OCI-LY7 (cell line): ENCODE measurements around the gene ASB13. TPM values are rescaled to one million over a fixed set of nuclear protein-coding genes. Genes with fewer than 3 reads are reported as not detected.

Experiments
- BruUV-seq: library from RNA; stranded (reverse); fragments of 400-500 nt; replicated peaks from 2 replicates; lab custom pipeline; 2021; lab: Mats Ljungman, UMichigan
- CTCF ChIA-PET: fragments of 300-600 bp; sonication (Branson Sonifier 250); formaldehyde crosslinking; loops from one replicate; lab custom pipeline; 2022; ENCODE audit warnings: antibody characterized with exemption; ENCODE audit not compliant: unreplicated experiment; lab: Charles Lee
- POLR2A ChIA-PET: fragments of 300-600 bp; sonication (Branson Sonifier 250); formaldehyde crosslinking; loops from one replicate; lab custom pipeline; 2022; ENCODE audit warnings: antibody characterized with exemption; lab: Charles Lee
- DNase-seq: peaks from one replicate; pipeline ENCODE4 v3.0.0-alpha.2; 2015; ENCODE audit warnings: low spot score
- H2AFZ ChIP-seq: fragments of 200-600 bp; sonication (generic), shearing (Covaris generic); 2 replicates; pipeline ENCODE4 v1.6.1; 2014; ENCODE audit warnings: mild to moderate bottlenecking, antibody characterized with exemption, low read length, moderate library complexity
- H3K27ac ChIP-seq: fragments of 200-600 bp; sonication (generic); 2 replicates; pipeline ENCODE4 v1.5.1; 2014; ENCODE audit warnings: mixed run types, low read depth, mild to moderate bottlenecking, moderate library complexity, low read length, inconsistent platforms; ENCODE audit not compliant: poor library complexity, severe bottlenecking
- H3K36me3 ChIP-seq: fragments of 200-600 bp; sonication (generic); 2 replicates; pipeline ENCODE4 v1.6.1; 2014; ENCODE audit warnings: mild to moderate bottlenecking, antibody characterized with exemption, low read length, moderate library complexity, mixed read lengths; ENCODE audit not compliant: insufficient read depth
- H3K4me1 ChIP-seq: fragments of 200-600 bp; sonication (generic); 2 replicates; pipeline ENCODE4 v1.5.1; 2014; ENCODE audit warnings: mild to moderate bottlenecking, low read length; ENCODE audit not compliant: insufficient read depth, poor library complexity, severe bottlenecking
- H3K4me2 ChIP-seq: fragments of 200-600 bp; sonication (generic); 2 replicates; pipeline ENCODE4 v1.6.1; 2014; ENCODE audit warnings: mild to moderate bottlenecking, low read length
- H3K4me3 ChIP-seq: fragments of 200-600 bp; sonication (generic); 2 replicates; pipeline ENCODE4 v1.5.1; 2014; ENCODE audit warnings: mild to moderate bottlenecking, low read depth, low read length; ENCODE audit not compliant: poor library complexity, severe bottlenecking
- H3K79me2 ChIP-seq: fragments of 200-600 bp; sonication (generic); 2 replicates; pipeline ENCODE4 v1.6.1; 2016; ENCODE audit warnings: low read depth, mild to moderate bottlenecking, low read length, moderate library complexity, mixed read lengths; ENCODE audit not compliant: insufficient read depth
- H3K9me2 ChIP-seq: fragments of 200-600 bp; sonication (generic); 2 replicates; pipeline ENCODE4 v1.6.1; 2016; ENCODE audit warnings: mild to moderate bottlenecking, low read length, mixed read lengths; ENCODE audit not compliant: insufficient read depth
- H3K9me3 ChIP-seq: fragments of 200-600 bp; sonication (generic); 2 replicates; pipeline ENCODE4 v1.6.1; 2014; ENCODE audit warnings: mild to moderate bottlenecking, mixed run types, low read length, mixed read lengths
- H4K20me1 ChIP-seq: fragments of 200-600 bp; sonication (generic); 2 replicates; pipeline ENCODE4 v1.6.1; 2014; ENCODE audit warnings: mild to moderate bottlenecking, antibody characterized with exemption, low read length, moderate library complexity, mixed read lengths; ENCODE audit not compliant: insufficient read depth
- CTCF ChIP-seq: fragments of 200-600 bp; sonication (generic); conservative IDR thresholded peaks from 2 replicates; pipeline ENCODE4 v1.5.1; 2014; ENCODE audit warnings: mild to moderate bottlenecking, antibody characterized with exemption, low read length, moderate library complexity, mixed read lengths
- EZH2phosphoT487 ChIP-seq: fragments of 200-600 bp; sonication (generic); IDR thresholded peaks from 2 replicates; pipeline ENCODE4 v1.6.1; 2018; ENCODE audit warnings: low read depth, borderline replicate concordance, mild to moderate bottlenecking, mixed run types, antibody characterized with exemption, low read length, moderate library complexity, mixed read lengths
- intact Hi-C: fragments of 100-400 bp; cut with micrococcal nuclease; formaldehyde crosslinking; loops from one replicate; pipeline ENCODE4 v1.10.0; 2022; ENCODE audit not compliant: unreplicated experiment
- total RNA-seq, 2 experiments: library from RNA; depleted of rRNA in 1 of 2; stranded (reverse); fragments of >200 nt in 1 of 2; shearing (Covaris generic) in 1 of 2; gene quantifications; 2 replicates each; pipeline ENCODE4 v1.2.3, GENCODE V29; 2014 to 2022

ASB13 gene
- total RNA-seq, 2 experiments from 2014 or later: 25.6 to 108 TPM

- peaks cover 39% of the 10 kb centered on the region; the same call in 1 of the 2 replicates for H3K79me2 ChIP-seq
- no peaks in the 10 kb centered on the region for H4K20me1 ChIP-seq
- POLR2A ChIA-PET: interaction anchor here (0.6 to 9.1 kb wide), 14 partner anchors 8 to 1832 kb away, joined by 3 to 142 read pairs (median 4); partner anchors contain the start of genes ASB13 and GDI2
- peak overlapping the region; percentile 62 for H3K4me3 ChIP-seq
- no peaks in the 10 kb centered on the region for H3K9me3 ChIP-seq
- no peaks in the 10 kb centered on the region for H3K36me3 ChIP-seq
- intact Hi-C loops: loop anchor here (2.0 to 10.0 kb wide), 5 partner anchors 28 to 688 kb away; partner anchors contain the start of genes GDI2 and TASOR2
- CTCF ChIA-PET: no interaction called here
- H3K4me2 ChIP-seq: peak overlapping the region; percentile 93
- H3K9me2 ChIP-seq: no peaks in the 10 kb centered on the region
- TSS peak; percentile 90 for BruUV-seq
- H3K27ac ChIP-seq: peak overlapping the region; percentile 100
- peak overlapping the region; percentile 0; the same call in 1 of the 2 replicates for H2AFZ ChIP-seq
- TF ChIP-seq EZH2phosphoT487: no peak
- no peak for TF ChIP-seq CTCF
- peak; percentile 86 for DNase-seq
- peaks cover 99% of the 10 kb centered on the region for H3K4me1 ChIP-seq
These were observed 9.4 kb downstream of the ASB13 start for GRCh38 chr10:5656737-5657579.

GRCh38 chr10:5655121-5655520, 11.3 kb downstream of the ASB13 start:
- TF ChIP-seq EZH2phosphoT487: no peak
- no peak for TF ChIP-seq CTCF
- ChIA-PET CTCF (interaction anchor here (0.6 to 1.5 kb wide), 5 partner anchors 10 to 62 kb away, joined by 3 to 6 read pairs (median 4); no protein-coding TSS in a partner anchor), POLR2A (interaction anchor here (0.6 to 3.8 kb wide), 14 partner anchors 8 to 154 kb away, joined by 3 to 45 read pairs (median 4); partner anchors contain the start of gene ASB13)
- Histone ChIP-seq H3K4me1 (peaks cover 80% of the 10 kb centered on the region), H2AFZ (peak overlapping the region; percentile 42; the same call in 1 of the 2 replicates), H3K36me3 (peaks cover 8% of the 10 kb centered on the region), H3K9me3 (no peaks in the 10 kb centered on the region), H3K9me2 (no peaks in the 10 kb centered on the region), H4K20me1 (no peaks in the 10 kb centered on the region), H3K4me3 (peak overlapping the region; percentile 62), H3K4me2 (peak overlapping the region; percentile 93), H3K79me2 (peaks cover 28% of the 10 kb centered on the region; the same call in 1 of the 2 replicates), H3K27ac (peak overlapping the region; percentile 100)
- DNase-seq: peak; percentile 91
- BruUV-seq: no TSS peak
- intact Hi-C loops: loop anchor here (1.0 to 10.0 kb wide), 3 partner anchors 10 to 690 kb away; no protein-coding TSS in a partner anchor
